ENCODE results near the gene BCORL1.

- TF ChIP-seq CTCF (IDR thresholded peaks at IDR 0.05) (no peak), POLR2A (IDR thresholded peaks at IDR 0.05; ENCODE audit: low read depth) (no peak)
Measured at GRCh38 chrX:130005089-130005807, 22.8 kb downstream of the BCORL1 start.
